DMS53 (cell line): ENCODE results near the gene LOC128125822.
"Not testable (repeated sequence)": the region's sequence is repeated elsewhere in the genome, so short reads cannot be mapped to it uniquely, and the experiment has no call there.

Source experiments
- DNase-seq: peaks from one replicate; lab custom pipeline; 2025; lab: John Stamatoyannopoulos, UW

Gene LOC128125822

DNA sequence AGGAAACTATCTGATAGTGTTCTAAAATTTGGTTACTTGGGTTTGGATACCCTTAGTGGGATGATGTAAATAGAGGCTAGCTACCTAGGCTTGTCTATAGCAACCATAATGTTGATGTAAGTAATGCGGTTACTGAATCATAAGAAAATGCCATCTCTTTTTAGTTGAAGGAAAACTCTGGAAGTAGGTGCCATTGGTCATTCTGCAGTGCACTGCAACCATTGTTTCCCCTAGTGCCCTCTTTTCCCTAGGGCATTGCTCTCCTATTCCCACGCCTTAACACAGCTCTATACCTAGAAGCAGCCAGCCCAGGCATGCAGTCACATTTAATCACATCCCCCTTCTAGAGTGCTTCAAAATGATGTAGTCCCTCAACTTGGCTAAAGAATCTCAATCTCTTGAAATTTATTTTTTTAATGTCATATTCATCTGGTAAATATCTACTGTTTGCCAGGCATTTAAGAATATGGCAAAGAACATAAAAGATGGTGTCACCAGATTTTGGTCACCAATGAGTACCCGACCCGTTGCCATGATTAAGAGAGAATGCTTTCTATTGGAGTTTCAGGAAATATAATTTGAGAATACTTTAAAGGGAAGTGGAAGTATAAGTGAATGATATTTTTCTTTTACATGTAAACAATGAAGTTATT lies 10.4 kb downstream of the LOC128125822 start:
- DNase-seq: peak; percentile 32

- DNase-seq: no peak
These were observed 11.8 kb downstream of the LOC128125822 start for GRCh38 chr6:63584125-63584514.

GRCh38 chr6:63584566-63584965 lies 12.3 kb downstream of the LOC128125822 start:
- DNase-seq: peak; percentile 34

- not testable (repeated sequence) for DNase-seq
These were observed 13.4 kb downstream of the LOC128125822 start for GRCh38 chr6:63585652-63586051.

DNA sequence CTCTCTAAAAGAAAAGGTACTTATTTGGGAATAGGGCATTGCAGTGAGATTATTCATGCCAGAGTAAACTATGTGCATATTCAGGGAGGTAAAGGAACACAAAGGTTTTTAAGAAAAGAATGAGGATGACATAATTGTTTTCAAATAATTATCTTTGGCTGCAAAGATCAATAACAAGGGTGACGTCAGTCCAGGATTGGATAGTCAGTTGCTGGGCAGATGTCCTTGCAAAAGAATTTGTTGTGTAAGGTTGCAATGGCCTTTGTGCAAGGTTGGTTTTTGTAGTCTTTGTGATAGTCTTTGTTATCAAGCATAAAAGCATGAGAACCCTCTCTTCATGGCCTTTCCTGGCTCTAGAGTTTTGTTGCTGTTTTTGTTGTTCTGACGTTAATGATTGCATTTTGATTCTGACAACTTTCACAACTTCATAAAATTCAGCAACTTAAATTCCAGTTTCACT lies 17.7 kb downstream of the LOC128125822 start:
- DNase-seq: peak; percentile 14

DNA sequence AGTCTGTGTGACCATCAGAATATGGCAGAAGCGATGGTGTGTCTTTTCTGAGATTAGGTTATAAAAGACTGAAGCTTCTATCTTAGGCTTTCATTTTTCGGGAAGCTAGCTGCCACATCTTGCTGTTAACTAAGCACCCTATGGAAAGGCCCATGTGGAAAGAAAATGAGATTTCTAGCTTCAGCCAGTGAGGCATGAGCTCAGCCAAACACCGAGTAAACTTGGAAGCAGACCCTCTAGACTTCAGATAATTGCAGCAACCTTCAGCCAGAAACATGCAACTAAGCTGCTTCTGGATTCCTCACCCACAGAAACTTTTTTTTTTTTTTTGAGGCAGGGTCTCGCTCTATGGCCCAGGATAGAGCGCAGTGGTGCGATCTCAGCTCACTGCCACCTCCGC lies 20.6 kb downstream of the LOC128125822 start:
- DNase-seq: no peak

- no peak for DNase-seq
These were observed 25.1 kb downstream of the LOC128125822 start for GRCh38 chr6:63597141-63598048.

- peak; percentile 95 for DNase-seq
These were observed 26.1 kb downstream of the LOC128125822 start for GRCh38 chr6:63598049-63599036.

DNA sequence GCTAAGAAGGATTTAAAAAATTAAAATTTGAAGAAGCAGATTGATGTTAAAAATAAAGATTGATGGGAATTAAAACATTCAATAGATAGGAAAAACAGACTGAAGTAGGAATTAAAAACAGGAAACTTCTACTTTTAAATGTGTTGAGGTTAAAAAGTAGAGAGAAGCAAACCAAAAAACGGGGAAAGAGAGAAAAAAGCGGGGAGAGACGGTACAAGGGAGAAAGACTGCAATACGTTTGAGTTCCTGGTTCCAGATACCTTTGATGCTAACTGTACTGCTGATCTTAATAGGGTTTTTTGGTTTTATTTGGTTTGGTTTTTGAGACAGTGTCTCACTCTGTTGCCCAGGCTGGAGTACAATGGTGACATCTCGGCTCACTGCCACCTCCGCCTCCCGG lies 27.0 kb downstream of the LOC128125822 start:
- no peak for DNase-seq

DNA sequence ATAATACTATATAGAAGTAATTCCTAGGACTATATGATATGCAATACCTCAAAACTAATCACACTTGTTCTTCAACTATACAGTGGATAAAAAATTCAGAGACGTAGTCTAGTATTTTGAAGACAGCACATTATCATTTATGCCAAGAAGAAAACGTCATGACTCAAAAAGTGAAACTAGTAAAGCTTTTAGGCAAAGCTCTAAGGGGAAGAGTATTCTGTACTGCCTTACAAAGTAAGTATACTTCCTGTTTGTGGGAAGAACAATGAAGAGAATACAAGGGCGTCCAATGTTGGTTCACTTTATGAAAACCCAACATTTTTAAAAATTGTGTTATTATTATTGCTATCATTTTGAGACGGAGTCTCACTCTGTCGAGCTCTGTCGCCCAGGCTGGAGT lies 27.9 kb downstream of the LOC128125822 start:
- DNase-seq: no peak

- no peak for DNase-seq
These were observed 37.0 kb downstream of the LOC128125822 start for GRCh38 chr6:63609231-63609630.

- DNase-seq: no peak
These were observed 38.7 kb downstream of the LOC128125822 start for GRCh38 chr6:63610944-63611343.

DNA sequence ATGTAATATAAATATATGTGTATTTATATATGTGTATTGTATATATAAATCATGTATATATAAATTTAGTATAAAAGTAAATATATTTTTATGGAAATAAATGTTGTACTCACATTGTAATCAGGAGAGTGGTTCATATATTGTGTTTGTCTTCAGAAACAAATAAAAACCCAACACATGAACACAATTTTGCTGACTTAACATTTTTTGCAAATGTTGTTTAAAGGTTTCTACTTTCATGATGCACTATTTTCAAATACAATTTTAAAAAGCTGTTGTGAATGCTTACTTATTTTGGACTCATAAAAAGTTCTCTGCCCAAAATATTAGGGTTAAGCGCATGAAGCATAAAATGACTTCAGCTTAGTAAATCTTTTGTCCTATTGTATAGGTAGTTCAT lies 39.3 kb downstream of the LOC128125822 start:
- no peak for DNase-seq

DNA sequence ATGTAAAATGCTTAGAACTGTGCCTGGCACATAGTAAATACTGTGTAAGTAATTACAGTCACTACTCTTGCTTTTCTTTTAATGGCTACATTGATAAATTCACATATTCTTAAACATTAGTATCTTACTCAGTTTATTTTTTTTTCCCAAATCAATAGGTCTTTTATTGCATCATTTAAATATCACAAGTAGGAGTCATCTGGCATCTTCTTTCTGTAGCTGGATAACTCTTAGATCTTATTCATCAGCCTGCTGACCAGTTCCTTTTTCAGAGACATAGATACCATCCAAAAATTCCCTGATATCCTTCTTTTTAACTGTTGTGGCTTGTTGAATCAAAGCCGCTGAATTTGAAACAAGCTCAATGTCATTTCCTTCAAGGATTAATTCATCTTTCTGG lies 43.3 kb downstream of the LOC128125822 start:
- DNase-seq: no peak
